Left lung (tissue), 10 donors: ENCODE measurements around the gene PLEKHG4B. TPM values are rescaled to one million over a fixed set of nuclear protein-coding genes. Genes with fewer than 3 reads are reported as not detected.
A peak's percentile ranks its signal among the peaks of the same experiment; 100 is the strongest.
"Not testable (repeated sequence)": the region's sequence is repeated elsewhere in the genome, so short reads cannot be mapped to it uniquely, and the experiment has no call there.

Experiments
- ATAC-seq: fragments of 200-7000 bp; cut with Tn5 transposase; one replicate; pipeline ENCODE4 v1.9.1; 2020; ENCODE audit warnings: moderate library complexity
- DNase-seq, 4 donors: peaks; one replicate each; pipeline ENCODE4 v3.0.0-alpha.2; 2013 to 2020
- H3K27ac ChIP-seq, 2 donors: fragments of 200-600 bp; sonication (generic) in 1 of 2; one replicate each; pipeline versions ENCODE4 v1.5.0 to v1.8.0; 2020 to 2021
- H3K27me3 ChIP-seq, 2 donors: fragments of 200-600 bp; sonication (generic) in 1 of 2; one replicate each; pipeline versions ENCODE4 v1.5.0 to v1.8.0; 2020 to 2021
- H3K36me3 ChIP-seq, 2 donors: fragments of 200-600 bp; sonication (generic) in 1 of 2; one replicate each; pipeline versions ENCODE4 v1.5.0 to v1.8.0; 2020 to 2021
- H3K4me1 ChIP-seq, 2 donors: fragments of 200-600 bp; one replicate each; pipeline ENCODE4 v1.8.0; 2021
- H3K4me3 ChIP-seq, 2 donors: fragments of 200-600 bp; sonication (generic) in 1 of 2; one replicate each; pipeline versions ENCODE4 v1.5.0 to v1.8.0; 2020 to 2021; ENCODE audit warnings: mild to moderate bottlenecking in 1 of 2
- H3K9me3 ChIP-seq, 2 donors: fragments of 200-600 bp; sonication (generic) in 1 of 2; one replicate each; pipeline versions ENCODE4 v1.5.0 to v1.8.0; 2020 to 2021
- CTCF ChIP-seq, 2 donors: fragments of 200-600 bp; sonication (generic) in 1 of 2; IDR thresholded peaks; one replicate each; pipeline versions ENCODE4 v1.5.0 to v1.8.0; 2021; ENCODE audit warnings: antibody characterized with exemption in 2 of 2
- intact Hi-C, 2 donors: fragments of 100-400 bp; cut with DNase I; formaldehyde crosslinking; loops; one replicate each; pipeline versions ENCODE4 v1.11.2 to v1.14.2; 2022
- polyA plus RNA-seq, 6 donors: library from polyadenylated mRNA; unstranded; fragments of 120-200 nt; gene quantifications; one replicate each; pipeline ENCODE4 v1.2.1, GENCODE V29; 2013; ENCODE audit not compliant: insufficient read length in 6 of 6
- total RNA-seq, 2 donors: library from RNA; stranded (reverse); fragmentation: NEBNext Ultra II Directional; extraction: Animal tissue kit (Norgen Biotek cat#: 25700); gene quantifications; one replicate each; pipeline ENCODE4 v1.2.1, GENCODE V29; 2021
- donor health status: DM: no; HTN: yes; CAD: no.
- donor health status: DM: no; HTN: no; CAD: no.

Gene PLEKHG4B
- total and polyA plus RNA-seq, 8 donors = 1.2 to 19.5 (median 15.5) TPM

DNA sequence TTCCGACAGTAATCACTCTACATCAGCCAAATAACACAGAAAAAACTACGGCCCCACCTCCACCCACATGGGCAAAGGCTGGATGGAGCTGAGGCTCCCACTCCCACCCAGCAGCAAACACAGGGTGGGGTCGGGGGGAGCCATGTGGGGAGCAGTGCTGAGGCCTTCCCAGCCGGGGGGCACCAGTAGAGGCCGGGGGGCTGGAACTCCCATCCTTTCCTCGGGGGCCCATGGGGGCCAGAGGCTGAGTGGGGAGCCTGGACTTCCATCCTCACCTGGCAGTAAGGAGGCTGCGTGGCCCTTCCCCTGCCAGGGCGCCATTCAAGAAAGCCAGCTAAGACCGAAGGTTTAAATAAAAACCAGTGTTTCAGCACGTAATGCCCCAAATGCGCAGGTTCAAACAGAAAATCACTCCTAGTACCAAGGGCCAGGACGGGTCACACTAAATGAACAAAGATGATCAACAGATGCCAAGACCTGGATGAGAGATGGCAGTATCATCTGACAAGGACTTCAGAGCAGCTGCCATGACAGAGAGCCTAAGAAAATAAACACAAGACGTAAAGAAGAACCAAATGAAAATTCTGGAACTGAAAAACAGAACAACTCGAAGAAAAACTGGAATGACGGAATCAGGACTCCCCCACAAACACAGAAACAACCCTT is 116.6 kb downstream of the PLEKHG4B start:
- H3K27ac ChIP-seq = no peak overlapping the region

GRCh38 chr5:213803-214395 is 121.9 kb downstream of the PLEKHG4B start:
- Histone ChIP-seq H3K36me3 (no peaks in the 10 kb centered on the region), H3K4me3 (no peak overlapping the region), H3K27me3 (no peaks in the 10 kb centered on the region), H3K27ac (no peak overlapping the region), H3K4me1 (peaks cover 0 to 12% of the 10 kb centered on the region in 2 donors), H3K9me3 (no peaks in the 10 kb centered on the region)
- TF ChIP-seq CTCF (IDR thresholded peaks at IDR 0.05) = no peak
- DNase-seq (no peak), ATAC-seq (no peak)
- intact Hi-C loops = no loop called here

More for the DNA sequence above, 116.6 kb downstream of the PLEKHG4B start:
- Histone ChIP-seq H3K27me3 (no peaks in the 10 kb centered on the region), H3K36me3 (peaks cover 0 to 30% of the 10 kb centered on the region in 2 donors), H3K4me3 (no peak overlapping the region), H3K9me3 (no peaks in the 10 kb centered on the region), H3K4me1 (no peaks in the 10 kb centered on the region)
- no peak for TF ChIP-seq CTCF (IDR thresholded peaks at IDR 0.05)
- DNase-seq = no peak
- intact Hi-C loops = no loop called here
- no peak for ATAC-seq

DNA sequence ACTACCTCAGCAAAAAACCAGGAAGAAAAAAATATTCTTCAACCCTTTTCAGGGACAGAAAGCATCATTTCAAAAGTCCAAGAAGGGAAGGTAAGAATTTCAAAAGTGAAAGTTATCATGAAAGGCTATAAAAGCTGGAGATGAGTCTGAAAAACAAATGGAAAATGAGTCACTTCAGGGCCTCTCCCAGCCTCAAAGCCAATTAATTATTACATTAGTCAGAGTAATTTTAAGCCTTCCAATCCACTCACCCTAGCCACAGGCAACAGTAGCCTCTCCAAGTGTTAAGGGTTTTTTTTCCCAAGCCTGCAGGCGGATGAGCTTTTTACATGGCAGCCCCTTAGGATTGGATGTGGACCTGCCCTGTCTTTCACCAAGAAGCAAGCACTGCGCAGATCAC is 123.3 kb downstream of the PLEKHG4B start:
- H3K9me3 ChIP-seq, H3K27ac ChIP-seq, H3K36me3 ChIP-seq, intact Hi-C loops, H3K4me3 ChIP-seq, H3K27me3 ChIP-seq, DNase-seq, ATAC-seq: not testable (repeated sequence)
- H3K4me1 ChIP-seq = peaks cover 0 to 25% of the 10 kb centered on the region in 2 donors

DNA sequence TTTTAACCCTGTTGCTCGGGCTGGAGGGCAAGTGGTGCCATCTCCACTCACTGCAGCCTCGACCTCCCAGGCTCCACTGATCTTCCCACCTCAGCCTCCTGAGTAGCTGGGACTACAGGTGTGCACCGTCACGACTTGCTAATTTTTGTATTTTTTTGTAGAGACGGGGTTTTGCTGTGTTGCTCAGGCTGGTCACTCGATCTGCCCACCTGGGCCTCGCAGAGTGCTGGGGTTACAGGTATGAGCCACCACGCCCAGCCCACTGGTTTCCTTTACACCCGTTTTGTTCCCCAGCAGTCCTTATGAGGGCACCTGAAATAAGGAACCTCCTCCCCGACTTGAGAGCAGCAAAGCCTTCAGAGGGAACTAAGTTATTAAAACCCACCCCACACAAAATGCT is 124.1 kb downstream of the PLEKHG4B start:
- DNase-seq, H3K27ac ChIP-seq, H3K9me3 ChIP-seq, H3K4me3 ChIP-seq, intact Hi-C loops, H3K27me3 ChIP-seq, ATAC-seq, H3K36me3 ChIP-seq: not testable (repeated sequence)
- peaks cover 0 to 34% of the 10 kb centered on the region in 2 donors for H3K4me1 ChIP-seq

- ATAC-seq (peak; percentile 93), DNase-seq (peak; percentile 96 to 99 (median 98))
- TF ChIP-seq CTCF (IDR thresholded peaks at IDR 0.05) = peak in 1 of 2 donors; percentile 39
- Histone ChIP-seq H3K4me1 (peaks cover 0 to 44% of the 10 kb centered on the region in 2 donors), H3K27ac (peak within 1 kb of the TSS; percentile 83), H3K4me3 (peak within 1 kb of the TSS; percentile 87 to 96)
- H3K9me3 ChIP-seq, H3K27me3 ChIP-seq, intact Hi-C loops, H3K36me3 ChIP-seq: not testable (repeated sequence)
These were observed 125.8 kb downstream of the PLEKHG4B start, which contains the start of the genes CCDC127 and SDHA for GRCh38 chr5:217494-218456. TSS of gene CCDC127 (minus strand) at chr5:218153. CDS start at chr5:216849, 1,304 bp downstream. TSS of gene SDHA (plus strand) at chr5:218320. CDS start at chr5:218356, 36 bp downstream.
